GM12891 (cell line): ENCODE results near the gene ZNF275.
"Not testable (repeated sequence)": the region's sequence is repeated elsewhere in the genome, so short reads cannot be mapped to it uniquely, and the experiment has no call there.

ENCODE experiments used
- DNase-seq: peaks from one replicate; pipeline ENCODE4 v3.0.0; 2011; ENCODE audit warnings: low spot score; ENCODE audit not compliant: insufficient read length
- FAIRE-seq: peaks from 2 replicates; lab custom pipeline; 2011; peaks lifted over from hg19 to GRCh38; lab: Jason Lieb, UNC
- PAX5 ChIP-seq: IDR thresholded peaks from 2 replicates; pipeline ENCODE4 v1.6.1; 2011; ENCODE audit warnings: low read length, moderate library complexity, mild to moderate bottlenecking; ENCODE audit not compliant: insufficient read depth, severe bottlenecking
- POLR2A ChIP-seq: IDR thresholded peaks from 2 replicates; pipeline ENCODE4 v1.6.1; 2011; ENCODE audit warnings: low read depth, low read length, control low read depth
- POLR2AphosphoS5 ChIP-seq: IDR thresholded peaks from 2 replicates; pipeline ENCODE4 v1.6.1; 2011; ENCODE audit warnings: low read depth, low read length, control low read depth
- POU2F2 ChIP-seq: IDR thresholded peaks from 2 replicates; pipeline ENCODE4 v1.6.1; 2011; ENCODE audit warnings: low read depth, mild to moderate bottlenecking, control low read depth, low read length, moderate library complexity
- SPI1 ChIP-seq: IDR thresholded peaks from 2 replicates; pipeline ENCODE4 v1.6.1; 2011; ENCODE audit warnings: low read depth, low read length, control low read depth
- TAF1 ChIP-seq: IDR thresholded peaks from 2 replicates; pipeline ENCODE4 v1.6.1; 2011; ENCODE audit warnings: low read depth, low read length, control low read depth

Gene ZNF275

DNA sequence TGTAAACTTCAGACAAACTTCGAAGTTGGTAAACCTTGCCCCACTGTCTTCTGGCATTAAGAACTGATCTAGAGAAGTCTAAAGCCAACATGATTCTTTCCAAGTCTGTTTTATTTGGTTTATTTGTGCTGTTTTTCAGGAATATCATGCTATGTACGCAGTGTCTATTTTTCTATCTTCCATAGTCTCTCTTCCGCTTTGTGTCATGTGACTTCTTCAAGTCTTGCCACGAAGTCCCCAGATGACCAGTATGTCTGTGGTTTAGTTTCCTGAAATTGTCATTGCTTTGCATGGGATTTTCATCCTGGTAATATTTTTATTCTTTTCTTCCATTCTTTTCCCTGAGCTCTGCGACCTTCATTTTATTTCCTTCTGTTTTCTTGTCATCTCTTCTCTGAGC lies 52.1 kb downstream of the ZNF275 start:
- FAIRE-seq (no peak), DNase-seq (no peak)
- TF ChIP-seq POLR2AphosphoS5 (no peak), POLR2A (no peak), SPI1 (no peak), POU2F2 (no peak)

DNA sequence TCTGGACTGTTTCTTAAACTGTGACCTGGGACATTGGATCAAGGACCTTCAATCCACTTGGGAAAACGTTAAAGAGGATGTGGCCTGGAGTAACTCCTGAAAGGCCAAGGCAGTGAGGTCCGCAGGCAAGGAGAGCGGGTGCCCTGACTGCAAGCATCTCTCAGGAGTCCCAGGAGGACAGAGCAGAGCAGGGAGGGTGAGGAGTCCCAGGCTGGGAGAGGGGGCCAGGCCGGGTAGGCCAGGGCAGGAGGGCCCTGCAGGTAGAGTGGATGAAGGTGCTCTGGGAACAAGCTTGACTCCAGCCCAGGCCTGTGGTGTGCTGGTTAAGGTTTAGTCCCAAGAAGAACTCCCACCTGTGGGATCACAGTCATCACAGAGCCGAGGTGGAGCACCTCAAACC lies 53.4 kb downstream of the ZNF275 start:
- no peak for DNase-seq
- no peak for FAIRE-seq
- TF ChIP-seq POLR2AphosphoS5 (no peak), PAX5 (no peak), POLR2A (no peak), SPI1 (no peak), TAF1 (no peak), POU2F2 (no peak)

DNA sequence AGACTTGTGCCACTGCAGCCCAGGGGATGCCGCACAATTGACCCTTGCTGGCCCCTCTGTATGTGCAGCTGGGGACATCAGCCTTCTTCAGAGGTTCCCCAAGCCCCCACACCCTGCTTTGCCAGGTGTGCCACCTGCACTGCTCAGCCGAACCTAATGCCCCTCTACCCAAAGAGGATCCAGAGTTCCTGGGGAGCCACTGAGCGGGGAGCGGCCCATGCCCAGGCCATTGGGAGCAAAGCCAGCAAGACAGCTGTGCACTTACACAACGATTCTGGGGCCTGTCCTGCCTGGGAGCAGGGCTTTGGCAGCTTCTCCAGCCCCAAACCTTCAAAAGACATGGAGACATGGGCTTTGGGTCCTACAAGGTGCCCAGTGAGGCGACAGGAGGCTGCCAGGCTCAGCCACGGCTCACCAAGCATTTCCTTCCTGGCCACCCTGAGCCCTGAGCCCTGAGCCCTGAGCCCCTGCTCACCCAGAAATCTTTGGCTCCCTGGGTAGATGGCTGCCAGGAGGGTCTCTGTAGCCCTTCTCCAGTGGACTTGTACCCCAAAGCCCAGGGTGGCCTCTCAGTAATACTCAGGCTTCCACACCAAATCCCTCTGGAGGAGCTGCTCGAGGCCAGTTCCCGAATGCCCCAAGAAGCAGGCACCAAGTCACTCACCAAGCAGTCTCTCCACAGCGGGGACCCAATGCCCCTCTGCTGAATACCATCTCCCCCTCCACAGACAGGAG lies 54.2 kb downstream of the ZNF275 start:
- TF ChIP-seq SPI1 (no peak), PAX5 (no peak), POLR2AphosphoS5 (no peak), POLR2A (no peak), POU2F2 (no peak), TAF1 (no peak)
- no peak for FAIRE-seq
- no peak for DNase-seq

DNA sequence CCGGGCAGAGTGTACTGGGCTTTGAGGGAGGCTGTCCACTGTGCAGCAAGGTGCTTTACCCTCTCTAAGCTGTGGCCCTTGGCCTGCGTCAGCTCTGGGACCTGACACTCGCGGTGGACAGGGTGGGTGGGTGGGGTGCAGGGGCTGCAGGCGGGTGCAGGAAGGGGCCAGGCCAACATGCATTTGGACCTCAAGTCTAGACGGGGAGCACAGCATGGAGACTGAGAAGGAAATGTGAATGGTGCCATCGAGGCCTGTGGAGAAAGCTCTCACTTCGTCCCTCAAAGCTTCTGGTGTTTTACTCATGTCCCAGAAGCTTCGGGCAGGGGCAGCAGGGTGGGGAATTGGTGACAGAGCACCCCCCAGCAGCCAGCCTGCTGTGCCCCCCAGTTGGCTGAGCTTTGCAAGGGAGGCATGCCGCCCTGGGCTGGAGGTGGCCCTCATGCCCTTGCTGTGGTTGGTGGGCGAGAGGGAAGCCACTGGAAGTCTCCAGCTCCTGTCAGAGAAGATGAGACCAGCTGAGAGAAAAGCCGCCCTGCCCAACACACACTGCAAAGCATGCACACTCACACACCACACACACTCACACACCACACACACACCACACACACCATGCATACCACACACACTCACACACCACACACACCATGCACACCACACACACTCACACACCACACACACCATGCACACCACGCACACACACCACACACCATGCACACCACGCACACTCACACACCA lies 54.9 kb downstream of the ZNF275 start:
- TF ChIP-seq PAX5, result no peak
- TF ChIP-seq POLR2A, result no peak
- no peak for TF ChIP-seq POU2F2
- TF ChIP-seq TAF1, result no peak
- no peak for TF ChIP-seq SPI1
- no peak for TF ChIP-seq POLR2AphosphoS5
- DNase-seq (no peak), FAIRE-seq (peak; percentile 57)

DNA sequence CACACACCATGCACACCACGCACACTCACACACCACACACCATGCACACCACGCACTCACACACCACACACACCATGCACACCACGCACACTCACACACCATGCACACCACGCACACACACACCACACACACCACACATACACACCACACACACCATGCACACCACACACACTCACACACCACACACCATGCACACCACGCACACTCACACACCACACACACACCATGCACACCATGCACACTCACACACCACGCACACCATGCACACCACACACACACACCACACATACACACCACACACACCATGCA lies 55.5 kb downstream of the ZNF275 start:
- DNase-seq, FAIRE-seq: not testable (repeated sequence)

DNA sequence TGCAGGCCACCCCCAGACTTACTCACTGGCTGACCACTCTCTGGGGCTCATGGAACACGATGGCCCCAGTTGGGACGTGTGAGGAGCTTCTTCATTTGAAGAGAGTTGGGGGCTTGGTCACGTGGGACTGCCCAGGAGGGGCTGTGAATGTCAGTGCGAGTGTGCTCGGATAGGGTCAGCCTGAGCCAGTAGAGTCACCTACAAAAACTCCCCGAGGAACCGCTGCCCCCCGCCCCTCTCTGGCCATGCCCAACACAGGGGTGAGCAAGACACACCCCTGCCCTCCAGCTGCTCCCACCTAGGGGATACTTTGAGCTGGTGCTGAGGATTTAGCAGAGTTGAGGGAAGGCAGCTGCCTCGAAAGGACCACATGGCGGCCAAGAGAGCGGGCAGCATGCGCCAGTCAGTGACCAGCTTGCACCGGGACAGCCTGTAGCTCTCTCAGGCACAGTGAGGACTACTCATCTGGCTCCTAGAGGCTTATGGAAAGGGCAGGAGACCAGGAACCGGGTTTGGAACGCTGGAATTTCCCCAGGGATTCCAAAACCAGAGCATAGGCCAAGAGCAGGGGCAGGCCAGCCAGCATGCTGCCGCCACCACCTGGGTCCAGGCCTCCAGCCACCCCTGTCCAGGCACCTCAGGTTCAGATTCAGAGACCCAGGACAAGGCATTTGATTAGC lies 58.8 kb downstream of the ZNF275 start:
- TF ChIP-seq TAF1 (no peak), POLR2A (no peak), PAX5 (no peak), POU2F2 (no peak), SPI1 (no peak), POLR2AphosphoS5 (no peak)
- no peak for FAIRE-seq

DNA sequence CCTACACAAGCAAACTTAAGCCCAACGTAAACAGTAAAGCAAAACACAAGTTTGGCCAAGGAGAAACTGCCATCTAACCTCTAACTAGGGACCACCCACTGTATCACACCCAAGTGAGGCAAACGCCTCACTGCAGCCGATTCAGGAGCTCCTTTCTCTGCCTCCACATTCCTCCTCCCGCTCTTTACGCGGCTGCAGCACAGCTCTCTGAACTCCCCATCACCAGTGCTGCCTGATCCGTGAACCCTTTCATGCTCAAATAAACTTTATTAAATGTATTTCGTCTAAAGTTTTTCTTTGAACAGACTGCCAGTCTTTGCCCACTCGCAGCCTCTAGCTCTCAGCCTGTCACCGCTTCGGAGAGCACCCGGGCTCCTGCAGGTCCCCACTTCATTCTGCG lies 60.7 kb downstream of the ZNF275 start:
- no peak for DNase-seq
- FAIRE-seq, result no peak
- TF ChIP-seq PAX5 (no peak), SPI1 (no peak), POLR2AphosphoS5 (no peak), POLR2A (no peak), POU2F2 (no peak), TAF1 (no peak)

More for the DNA sequence above, 58.8 kb downstream of the ZNF275 start:
- DNase-seq, result no peak

DNA sequence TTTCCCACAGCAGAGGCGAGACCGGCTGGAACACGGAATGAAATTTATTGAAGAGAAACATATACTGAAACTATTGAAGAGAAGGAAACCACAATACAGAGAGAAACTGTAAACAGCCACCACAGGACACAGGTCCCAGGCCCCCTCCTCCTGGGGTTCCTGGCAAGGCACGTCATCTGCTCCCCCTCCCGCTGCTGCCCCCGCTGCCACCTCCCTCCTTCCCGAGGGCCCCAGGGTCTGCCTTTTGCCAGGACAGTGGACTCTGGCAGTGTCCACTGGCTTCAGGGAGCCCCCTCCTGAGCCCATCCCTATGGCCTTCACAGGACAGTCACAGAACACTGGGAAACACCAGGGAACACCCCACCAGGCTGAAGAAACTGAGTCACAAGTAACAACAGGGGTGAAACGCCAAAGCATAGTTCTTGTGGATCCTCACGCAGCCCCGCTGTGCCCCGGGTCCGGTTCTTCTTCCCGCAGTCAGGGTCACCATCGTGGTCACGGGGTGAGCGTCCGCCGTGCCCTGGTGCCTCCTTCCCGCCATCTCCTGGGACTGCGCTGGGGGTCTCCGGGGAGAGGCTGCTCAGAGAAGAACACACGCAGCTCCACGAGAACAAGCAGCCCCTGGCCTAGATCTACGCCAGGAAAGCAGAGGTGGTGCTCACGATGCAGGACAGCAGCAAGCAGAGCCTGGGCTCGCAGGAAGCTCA lies 61.8 kb downstream of the ZNF275 start:
- FAIRE-seq (no peak), DNase-seq (no peak)
- TF ChIP-seq PAX5 (no peak), POLR2A (no peak), POLR2AphosphoS5 (no peak), TAF1 (no peak), POU2F2 (no peak), SPI1 (no peak)

DNA sequence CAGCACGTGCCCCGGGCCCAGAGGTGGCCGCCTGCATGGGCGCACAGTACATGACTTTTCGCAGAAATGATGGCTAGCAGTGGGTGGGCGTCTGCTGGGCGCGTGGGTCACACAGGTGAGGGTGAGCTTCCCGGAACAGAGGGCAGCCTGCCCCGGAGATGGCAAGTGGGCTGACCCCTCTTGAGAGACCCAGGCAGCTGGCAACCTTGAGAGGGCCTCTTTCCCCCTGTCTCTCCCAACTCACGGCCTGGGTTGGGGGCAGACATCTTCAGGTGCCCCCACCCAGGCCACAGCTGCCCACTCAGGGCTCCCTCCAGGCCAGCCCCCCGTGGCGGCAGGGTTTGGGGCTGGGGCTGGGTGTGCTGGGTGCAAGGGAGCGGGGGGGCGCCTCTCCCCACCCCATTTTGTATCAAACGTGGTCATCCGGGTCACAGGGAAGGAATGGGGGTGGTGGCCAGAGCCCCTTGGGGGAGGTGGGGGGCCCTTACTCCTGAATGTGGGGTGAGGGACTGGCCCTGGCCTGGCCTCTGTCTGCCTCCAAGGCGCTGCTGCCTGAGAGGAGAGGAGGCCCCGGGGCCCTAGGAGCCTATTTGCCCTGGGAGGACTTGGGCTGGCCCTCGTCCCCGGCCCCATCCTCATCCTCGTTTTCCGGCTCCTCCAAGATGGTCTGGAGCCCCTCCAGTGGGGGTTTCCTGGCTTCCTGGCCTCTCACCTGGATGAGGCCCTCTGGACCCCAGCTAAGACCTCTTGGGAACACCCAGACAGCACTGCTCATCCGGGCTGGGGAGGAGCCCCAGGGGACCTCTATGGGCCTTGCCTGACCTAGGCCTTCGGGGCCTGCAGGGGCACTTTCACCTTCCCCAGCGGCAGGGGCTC lies 62.6 kb downstream of the ZNF275 start:
- no peak for TF ChIP-seq SPI1
- TF ChIP-seq POLR2A, result no peak
- TF ChIP-seq POLR2AphosphoS5, result no peak
- TF ChIP-seq POU2F2, result no peak
- TF ChIP-seq PAX5, result no peak
- TF ChIP-seq TAF1, result no peak
- DNase-seq (no peak), FAIRE-seq (peak; percentile 62)
